Measurements from ENCODE around the gene DOK6.

DNA sequence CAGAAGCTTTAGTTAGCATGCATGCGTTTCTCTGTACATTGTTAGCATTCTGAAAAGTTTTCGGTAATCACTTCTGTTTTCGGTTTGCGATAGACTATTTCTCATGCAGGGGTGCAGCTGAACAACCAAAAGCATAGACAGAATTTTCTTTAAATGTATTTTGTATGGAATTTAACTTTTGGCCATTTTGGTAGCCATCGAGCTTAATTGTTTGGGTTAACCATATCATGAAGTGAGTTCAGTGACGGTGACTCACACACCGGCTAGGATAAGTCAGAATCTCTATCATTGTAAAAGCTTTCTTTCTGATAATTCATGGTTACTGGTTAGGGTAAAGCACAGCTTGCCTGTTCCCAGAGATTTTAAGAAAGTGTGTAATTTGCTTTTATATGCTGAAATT, 439.8 kb downstream of the DOK6 start:
- TF ChIP-seq, protein P1, sequence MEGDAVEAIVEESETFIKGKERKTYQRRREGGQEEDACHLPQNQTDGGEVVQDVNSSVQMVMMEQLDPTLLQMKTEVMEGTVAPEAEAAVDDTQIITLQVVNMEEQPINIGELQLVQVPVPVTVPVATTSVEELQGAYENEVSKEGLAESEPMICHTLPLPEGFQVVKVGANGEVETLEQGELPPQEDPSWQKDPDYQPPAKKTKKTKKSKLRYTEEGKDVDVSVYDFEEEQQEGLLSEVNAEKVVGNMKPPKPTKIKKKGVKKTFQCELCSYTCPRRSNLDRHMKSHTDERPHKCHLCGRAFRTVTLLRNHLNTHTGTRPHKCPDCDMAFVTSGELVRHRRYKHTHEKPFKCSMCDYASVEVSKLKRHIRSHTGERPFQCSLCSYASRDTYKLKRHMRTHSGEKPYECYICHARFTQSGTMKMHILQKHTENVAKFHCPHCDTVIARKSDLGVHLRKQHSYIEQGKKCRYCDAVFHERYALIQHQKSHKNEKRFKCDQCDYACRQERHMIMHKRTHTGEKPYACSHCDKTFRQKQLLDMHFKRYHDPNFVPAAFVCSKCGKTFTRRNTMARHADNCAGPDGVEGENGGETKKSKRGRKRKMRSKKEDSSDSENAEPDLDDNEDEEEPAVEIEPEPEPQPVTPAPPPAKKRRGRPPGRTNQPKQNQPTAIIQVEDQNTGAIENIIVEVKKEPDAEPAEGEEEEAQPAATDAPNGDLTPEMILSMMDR (conservative IDR thresholded peaks at IDR 0.05) = no peak
- no peak for TF ChIP-seq ZFX (IDR thresholded peaks at IDR 0.05)
